ENCODE results near the gene AGPAT1. TPM values are rescaled to one million over a fixed set of nuclear protein-coding genes. Genes with fewer than 3 reads are reported as not detected.

AGPAT1 gene
- total and polyA plus RNA-seq, 2 of the 13 experiments (the other 11 are each of a cell fraction or from before 2014, with no cell fraction given), result 51.3 to 139 TPM

GRCh38 chr6:32195902-32196681, 20.2 kb upstream of the AGPAT1 start (continued):
- TF ChIP-seq RERE (CRISPR knock-in tag; IDR thresholded peaks at IDR 0.05; ENCODE audit: low read depth) (peak; percentile 62), ZSCAN25 (CRISPR knock-in tag; IDR thresholded peaks at IDR 0.05) (peak; percentile 17), ZFY (CRISPR knock-in tag; IDR thresholded peaks at IDR 0.05) (peak; percentile 94), NCOA1 (CRISPR knock-in tag; IDR thresholded peaks at IDR 0.05) (no peak; the same call in 1 of the 2 replicates), PHF8 (CRISPR knock-in tag; IDR thresholded peaks at IDR 0.05) (peak; percentile 95), GPBP1L1 (CRISPR knock-in tag; IDR thresholded peaks at IDR 0.05) (no peak), ZNF256 (CRISPR knock-in tag; conservative IDR thresholded peaks at IDR 0.05) (peak; percentile 45; the same call in 1 of the 2 replicates), ZBTB4 (CRISPR knock-in tag; IDR thresholded peaks at IDR 0.05; ENCODE audit: borderline replicate concordance) (no peak; the same call in 1 of the 2 replicates), DDIT3 (CRISPR knock-in tag; IDR thresholded peaks at IDR 0.05) (no peak), ZNF510 (CRISPR knock-in tag; IDR thresholded peaks at IDR 0.05; ENCODE audit: low read depth) (peak; percentile 47; the same call in 1 of the 2 replicates), CEBPB (IDR thresholded peaks at IDR 0.05; ENCODE audit: borderline replicate concordance, low read depth, low read length) (no peak), TCF12 (IDR thresholded peaks at IDR 0.05) (no peak), TCF12 (CRISPR knock-in tag; IDR thresholded peaks at IDR 0.05) (no peak), XBP1 (CRISPR knock-in tag; IDR thresholded peaks at IDR 0.05) (no peak), ZNF713 (CRISPR knock-in tag; IDR thresholded peaks at IDR 0.05) (no peak)
- TF ChIP-seq, protein P1, sequence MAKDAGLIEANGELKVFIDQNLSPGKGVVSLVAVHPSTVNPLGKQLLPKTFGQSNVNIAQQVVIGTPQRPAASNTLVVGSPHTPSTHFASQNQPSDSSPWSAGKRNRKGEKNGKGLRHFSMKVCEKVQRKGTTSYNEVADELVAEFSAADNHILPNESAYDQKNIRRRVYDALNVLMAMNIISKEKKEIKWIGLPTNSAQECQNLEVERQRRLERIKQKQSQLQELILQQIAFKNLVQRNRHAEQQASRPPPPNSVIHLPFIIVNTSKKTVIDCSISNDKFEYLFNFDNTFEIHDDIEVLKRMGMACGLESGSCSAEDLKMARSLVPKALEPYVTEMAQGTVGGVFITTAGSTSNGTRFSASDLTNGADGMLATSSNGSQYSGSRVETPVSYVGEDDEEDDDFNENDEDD (CRISPR knock-in tag; IDR thresholded peaks at IDR 0.05; ENCODE audit: borderline replicate concordance), result peak; percentile 97
- TF ChIP-seq, protein P2, sequence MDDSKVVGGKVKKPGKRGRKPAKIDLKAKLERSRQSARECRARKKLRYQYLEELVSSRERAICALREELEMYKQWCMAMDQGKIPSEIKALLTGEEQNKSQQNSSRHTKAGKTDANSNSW (CRISPR knock-in tag; IDR thresholded peaks at IDR 0.05; ENCODE audit: borderline replicate concordance), result no peak; the same call in 1 of the 2 replicates
